GM18526 (cell line): ENCODE measurements around the gene RNASEH2C.

Source experiments
- POLR2A ChIP-seq: IDR thresholded peaks from 3 replicates; pipeline ENCODE4 v1.6.1; 2011; ENCODE audit not compliant: insufficient read length; ENCODE audit errors: extremely low read depth

RNASEH2C gene

DNA sequence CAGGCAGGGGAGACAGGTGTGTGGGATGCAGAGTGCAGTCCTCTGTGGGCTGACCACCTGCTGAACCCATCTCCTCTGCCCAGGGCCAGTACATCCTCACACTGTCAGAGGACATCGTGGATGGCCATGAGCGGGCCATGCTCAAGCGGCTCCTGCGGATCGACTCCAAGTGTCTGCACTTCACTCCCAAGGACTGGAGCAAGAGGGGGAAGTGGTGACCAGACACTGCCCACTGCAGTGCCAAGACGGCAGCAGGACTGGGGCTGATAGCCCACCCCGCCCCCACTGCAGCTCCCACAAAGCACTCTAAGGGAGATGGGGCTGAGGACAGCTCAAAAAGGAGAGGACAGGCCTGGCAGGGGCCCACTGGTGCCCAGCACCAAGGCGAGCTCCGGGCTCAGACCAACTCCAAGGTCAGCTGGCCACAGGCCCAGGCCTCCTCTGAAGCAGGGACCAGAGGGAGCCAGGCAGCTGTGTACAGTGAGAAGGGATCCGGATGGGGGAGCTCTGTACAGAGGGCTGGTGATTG, 1.6 kb downstream of the RNASEH2C start:
- no peak for TF ChIP-seq POLR2A

DNA sequence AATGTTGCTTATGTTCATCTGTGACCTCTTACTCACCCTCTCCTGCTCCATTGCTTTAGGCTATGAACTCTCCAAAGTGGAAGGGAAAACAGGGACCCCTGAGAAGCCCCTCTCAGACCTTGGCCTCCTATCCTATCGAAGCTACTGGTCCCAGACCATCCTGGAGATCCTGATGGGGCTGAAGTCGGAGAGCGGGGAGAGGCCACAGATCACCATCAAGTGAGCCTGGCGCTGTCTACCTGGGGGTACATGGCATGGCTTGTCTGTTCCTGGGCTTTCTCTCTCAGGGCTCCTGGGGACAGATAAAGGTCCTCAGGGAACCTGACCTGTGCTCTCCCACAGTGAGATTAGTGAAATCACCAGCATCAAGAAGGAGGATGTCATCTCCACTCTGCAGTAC, 2.1 kb downstream of the RNASEH2C start:
- TF ChIP-seq POLR2A, result no peak

DNA sequence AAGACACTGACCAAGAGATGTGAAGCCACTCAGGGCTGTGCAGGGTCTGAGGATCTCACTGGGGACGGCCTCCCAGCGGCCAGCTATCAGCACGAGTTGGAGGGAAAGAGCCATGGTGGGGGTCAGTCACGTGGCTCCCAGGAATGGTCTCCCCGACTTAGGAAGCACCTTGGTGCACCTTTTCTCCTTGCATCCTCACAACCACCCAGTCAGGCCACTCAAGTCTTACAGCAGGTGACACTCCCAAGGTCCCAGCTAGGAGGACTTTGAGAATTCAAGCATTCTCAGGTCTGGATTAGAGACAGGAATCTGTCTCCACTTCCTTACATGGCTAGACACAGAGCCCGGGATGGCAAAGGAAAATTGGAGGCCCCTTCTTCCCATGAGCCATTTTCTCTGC, 2.7 kb downstream of the RNASEH2C start:
- no peak for TF ChIP-seq POLR2A

DNA sequence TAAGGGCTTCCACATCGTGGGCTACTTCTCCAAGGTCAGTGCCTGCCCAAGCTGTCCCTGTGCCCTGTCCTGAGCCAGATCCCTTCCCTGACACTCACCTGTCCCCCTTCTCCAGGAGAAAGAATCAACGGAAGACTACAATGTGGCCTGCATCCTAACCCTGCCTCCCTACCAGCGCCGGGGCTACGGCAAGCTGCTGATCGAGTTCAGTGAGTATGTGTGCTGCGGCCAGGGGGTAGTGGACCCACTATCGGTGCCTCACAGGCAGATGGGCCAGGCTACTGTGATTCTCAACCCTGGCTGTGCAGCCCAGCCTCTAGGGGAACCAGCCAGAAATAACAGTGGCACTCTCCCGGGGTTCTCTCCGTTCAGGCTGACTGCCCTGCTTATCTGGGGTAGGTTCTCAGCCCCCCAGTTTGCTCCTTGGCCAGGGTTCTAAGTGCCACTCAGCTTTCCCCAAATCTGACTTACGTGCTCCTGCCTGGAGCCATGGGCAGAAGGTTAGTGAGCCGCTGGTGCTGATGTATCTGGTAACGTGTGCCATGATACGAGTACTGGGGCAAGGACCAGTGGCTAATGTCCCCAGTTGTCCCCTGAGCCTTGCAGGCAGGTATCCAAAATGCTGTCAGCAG, 3.7 kb downstream of the RNASEH2C start:
- TF ChIP-seq POLR2A, result no peak

DNA sequence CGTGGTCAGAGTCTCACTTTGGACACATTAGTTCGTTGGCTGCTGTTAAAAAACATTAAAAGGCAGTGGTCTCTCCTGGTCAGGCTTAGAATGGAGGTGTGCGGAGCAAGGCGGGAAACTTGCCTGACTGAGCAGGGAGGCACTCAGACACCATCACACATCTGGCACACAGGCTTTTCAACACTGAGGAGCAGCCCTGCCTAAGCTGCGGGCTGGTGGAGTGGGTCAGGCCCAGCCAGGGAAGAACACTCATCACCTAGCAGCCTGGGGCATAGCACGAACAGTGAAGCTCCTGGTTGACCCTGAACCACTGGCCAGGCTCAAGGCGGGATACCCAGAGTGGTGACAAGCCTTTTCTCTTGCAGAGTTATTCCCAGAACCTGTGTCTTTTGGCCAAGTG, 4.3 kb downstream of the RNASEH2C start:
- no peak for TF ChIP-seq POLR2A

DNA sequence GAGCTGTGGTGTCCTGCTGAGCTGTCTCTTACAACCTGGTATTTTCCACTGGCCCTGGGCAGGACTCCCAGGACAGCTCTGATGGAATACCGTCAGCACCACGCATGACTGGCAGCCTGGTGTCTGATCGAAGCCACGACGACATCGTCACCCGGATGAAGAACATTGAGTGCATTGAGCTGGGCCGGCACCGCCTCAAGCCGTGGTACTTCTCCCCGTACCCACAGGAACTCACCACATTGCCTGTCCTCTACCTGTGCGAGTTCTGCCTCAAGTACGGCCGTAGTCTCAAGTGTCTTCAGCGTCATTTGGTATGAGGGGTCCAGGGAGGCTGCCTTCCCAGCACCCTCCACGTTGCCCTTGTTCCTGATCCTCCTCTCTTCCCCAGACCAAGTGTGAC, 6.2 kb downstream of the RNASEH2C start:
- TF ChIP-seq POLR2A, result no peak

DNA sequence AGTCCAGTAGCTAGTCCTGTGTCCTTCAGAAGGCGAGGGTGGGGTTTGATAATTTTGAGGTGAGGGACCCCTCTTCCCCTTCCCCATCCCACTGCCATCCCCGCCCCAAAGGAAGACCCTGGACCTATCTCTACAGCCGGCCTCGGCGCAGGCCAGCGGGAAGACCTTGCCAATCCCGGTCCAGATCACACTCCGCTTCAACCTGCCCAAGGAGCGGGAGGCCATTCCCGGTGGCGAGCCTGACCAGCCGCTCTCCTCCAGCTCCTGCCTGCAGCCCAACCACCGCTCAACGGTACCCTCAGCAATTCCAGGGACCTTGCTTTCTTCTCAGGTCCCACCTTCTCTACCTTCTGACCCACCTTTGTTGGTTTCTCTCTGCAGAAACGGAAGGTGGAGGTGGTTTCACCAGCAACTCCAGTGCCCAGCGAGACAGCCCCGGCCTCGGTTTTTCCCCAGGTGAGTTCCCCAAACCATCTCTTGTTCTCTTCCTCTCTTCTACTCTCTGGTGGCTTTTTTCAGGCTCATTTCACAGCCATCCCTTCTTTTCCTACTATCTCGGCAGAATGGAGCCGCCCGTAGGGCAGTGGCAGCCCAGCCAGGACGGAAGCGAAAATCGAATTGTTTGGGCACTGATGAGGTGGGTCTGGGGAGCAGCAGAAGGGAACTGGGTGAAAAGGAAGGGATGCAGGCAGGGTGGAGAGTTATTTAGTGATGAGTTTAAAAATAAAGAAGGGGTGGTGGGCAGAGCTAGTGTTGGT, 7.2 kb downstream of the RNASEH2C start:
- TF ChIP-seq POLR2A, result no peak

DNA sequence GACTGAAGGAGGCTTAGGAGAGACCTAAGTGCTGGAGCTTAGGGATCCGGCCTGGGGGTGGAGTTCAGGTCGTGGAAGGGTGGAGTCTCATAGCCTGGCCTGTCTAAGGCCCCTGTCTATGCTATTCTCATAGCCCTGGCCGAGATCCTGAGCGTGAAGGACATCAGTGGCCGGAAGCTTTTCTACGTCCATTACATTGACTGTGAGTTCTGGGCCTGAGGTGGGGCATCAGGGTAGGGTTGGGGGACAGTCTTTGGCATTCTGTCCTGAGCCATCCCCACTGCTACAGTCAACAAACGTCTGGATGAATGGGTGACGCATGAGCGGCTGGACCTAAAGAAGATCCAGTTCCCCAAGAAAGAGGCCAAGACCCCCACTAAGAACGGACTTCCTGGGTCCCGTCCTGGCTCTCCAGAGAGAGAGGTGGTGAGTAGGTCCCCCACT, 7.9 kb downstream of the RNASEH2C start:
- TF ChIP-seq POLR2A, result no peak

DNA sequence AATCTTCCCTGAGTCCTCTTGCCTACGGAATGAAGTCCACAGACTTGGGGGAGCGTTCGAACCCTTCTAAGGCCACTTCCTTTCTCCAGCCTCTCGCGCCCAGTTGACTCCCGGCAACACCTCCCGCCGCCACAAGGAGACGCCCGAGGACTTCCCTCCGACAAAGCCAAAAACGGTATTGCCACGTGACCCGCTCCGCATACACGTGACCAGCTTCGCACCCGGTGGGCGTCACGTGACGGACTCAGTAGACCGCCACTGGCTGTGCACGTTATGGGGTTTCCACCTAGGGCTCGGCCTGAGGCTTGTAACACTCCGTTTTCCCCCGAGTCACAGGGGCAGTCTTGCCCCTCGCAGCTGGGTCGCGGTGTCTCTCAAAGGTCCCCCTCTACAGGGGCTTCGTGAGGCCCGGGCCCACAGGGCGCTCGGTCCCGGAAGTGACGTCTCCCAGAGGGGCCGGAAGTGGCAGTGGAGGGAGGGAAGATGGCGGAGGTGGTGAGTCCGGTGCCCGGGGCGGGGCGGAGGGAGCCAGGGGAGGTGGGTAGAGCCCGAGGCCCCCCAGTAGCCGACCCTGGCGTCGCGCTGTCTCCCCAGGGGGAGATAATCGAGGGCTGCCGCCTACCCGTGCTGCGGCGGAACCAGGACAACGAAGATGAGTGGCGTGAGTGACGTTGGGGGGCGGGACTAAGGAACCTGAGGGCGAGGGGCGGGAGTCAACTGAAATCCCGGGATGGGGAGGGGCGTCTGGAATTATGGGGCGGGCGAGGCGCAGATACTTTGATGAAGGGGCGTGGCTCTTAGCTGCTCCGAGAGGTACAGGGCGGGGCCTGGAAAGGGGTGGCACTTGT, 8.6 kb downstream of the RNASEH2C start, which contains the start of gene KAT5:
KAT5 (plus strand) TSS at position 468 of the 848 bp plus-strand sequence; CDS start at position 484, 16 bp downstream.
- peak; percentile 77 for TF ChIP-seq POLR2A

DNA sequence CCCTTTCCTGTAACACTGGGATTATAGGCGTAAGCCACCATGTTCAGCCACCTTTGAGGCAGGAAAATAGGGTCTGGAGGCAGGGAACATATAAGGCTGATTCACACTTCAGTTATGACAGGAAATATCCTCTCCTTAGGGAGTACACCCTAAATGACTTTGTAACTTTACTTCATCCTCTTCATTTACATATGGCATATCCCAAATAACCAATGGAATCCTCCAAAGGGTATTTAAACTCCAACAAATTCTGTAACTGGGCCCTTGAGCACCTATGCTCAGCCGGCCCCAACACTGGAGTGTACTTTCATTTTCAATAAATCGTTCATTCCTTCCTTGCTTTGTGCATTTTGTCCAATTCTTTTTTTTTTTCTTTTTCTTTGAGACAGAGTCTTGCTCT, 10.2 kb downstream of the RNASEH2C start:
- TF ChIP-seq POLR2A, result no peak

DNA sequence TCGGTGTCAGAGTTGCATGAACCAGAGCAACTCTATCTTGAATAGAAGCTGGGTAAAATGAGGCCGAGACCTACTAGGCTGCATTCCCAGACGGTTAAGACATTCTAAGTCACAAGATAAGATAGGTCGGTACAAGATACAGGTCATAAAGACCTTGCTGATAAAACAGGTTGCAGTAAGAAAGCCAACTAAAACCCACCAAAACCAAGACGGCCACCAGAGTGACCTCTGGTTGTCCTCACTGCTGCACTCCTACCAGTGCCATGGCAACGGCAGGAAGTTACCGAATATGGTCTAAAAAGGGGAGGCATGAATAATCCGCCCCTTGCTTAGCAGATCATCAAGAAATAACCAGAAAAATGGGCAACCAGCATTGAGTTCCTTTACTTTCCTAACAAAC, 10.9 kb downstream of the RNASEH2C start:
- TF ChIP-seq POLR2A, result no peak

DNA sequence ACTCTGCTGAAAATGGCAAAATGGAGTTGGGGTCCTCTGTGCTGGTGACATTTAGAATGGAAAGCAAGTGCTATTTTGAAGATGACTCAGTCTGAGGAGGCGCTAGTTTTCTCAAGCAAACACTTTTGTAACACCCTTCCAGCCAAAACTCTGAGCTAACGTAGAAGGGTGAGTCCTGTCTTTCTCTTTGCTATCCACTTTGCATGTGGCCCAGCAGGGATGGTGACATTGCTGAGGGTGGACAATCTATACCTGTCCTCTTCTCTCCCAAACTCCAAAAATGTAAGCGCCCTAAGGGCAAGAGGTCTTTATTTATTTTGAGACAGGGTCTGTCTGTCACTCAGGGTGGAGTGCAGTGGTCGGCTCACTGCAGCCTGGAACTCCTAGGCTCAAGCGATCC, 12.1 kb downstream of the RNASEH2C start:
- no peak for TF ChIP-seq POLR2A

DNA sequence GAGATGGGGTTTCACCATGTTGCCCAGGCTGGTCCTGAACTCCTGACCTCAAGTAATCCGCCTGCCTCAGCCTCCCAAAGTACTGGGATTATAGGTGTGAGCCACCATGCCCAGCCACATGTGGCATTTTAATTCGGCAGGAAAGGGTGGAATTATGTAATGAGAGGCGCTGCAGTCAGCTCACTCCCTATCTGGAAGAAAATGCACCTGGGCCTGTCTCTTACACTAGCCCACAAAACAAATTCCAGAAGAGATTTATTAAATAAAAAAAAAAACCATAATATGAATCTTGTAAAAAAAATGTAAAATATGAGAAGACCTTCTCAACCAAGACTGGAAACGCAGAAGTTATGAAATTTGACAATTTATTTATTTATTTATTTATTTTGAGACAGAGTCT, 16.8 kb downstream of the RNASEH2C start:
- no peak for TF ChIP-seq POLR2A

DNA sequence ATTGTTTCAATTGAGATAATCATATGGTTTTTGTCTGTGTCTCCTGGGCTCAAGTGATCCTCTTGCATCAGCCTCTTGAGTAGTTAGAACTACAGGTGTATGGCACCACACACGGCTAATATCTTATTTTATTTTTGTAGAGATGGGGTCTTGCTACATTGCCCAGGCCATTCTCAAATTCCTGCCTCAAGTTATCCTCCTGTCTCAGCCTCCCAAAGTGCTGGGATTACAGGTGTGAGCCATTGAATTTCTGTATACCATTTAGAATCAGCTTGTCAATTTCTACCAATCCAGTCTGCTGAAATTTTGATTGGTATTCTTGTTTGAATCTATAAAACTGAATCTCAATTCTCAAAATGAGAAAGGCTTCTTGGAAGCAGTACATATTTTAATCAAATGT, 18.9 kb downstream of the RNASEH2C start:
- no peak for TF ChIP-seq POLR2A

DNA sequence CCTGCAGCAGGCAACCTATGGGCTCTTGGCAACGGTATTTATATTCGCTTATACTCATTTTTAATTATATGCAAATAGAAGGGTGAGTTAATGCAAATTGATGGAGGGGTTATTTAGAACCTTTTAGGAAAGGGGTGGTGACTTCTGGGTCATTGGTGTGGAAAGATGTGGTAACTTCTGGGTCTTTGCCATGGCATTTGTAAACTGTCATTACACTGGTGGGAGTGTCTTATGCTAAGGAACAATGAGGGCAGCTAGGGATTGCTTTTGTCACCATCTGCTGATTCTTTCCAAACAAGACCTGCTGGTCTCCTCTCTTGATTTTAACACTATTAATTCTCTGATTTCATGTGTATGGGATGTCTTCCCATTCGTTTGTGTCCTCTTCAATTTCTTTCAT, 20.2 kb downstream of the RNASEH2C start:
- TF ChIP-seq POLR2A, result no peak
